ENCODE results near the gene EFNA5.

The EFNA5 gene

GRCh38 chr5:107450531-107450930 lies 220.2 kb downstream of the EFNA5 start:
- TF ChIP-seq CTCF (IDR thresholded peaks at IDR 0.05; ENCODE audit: borderline replicate concordance, insufficient read depth, low read depth, low read length), result no peak
- H3K4me3 ChIP-seq (ENCODE audit: low read depth, low read length), result no peak overlapping the region

GRCh38 chr5:107449369-107449768 lies 221.4 kb downstream of the EFNA5 start:
- H3K4me3 ChIP-seq (ENCODE audit: low read depth, low read length), result no peak overlapping the region
- TF ChIP-seq CTCF (IDR thresholded peaks at IDR 0.05; ENCODE audit: borderline replicate concordance, insufficient read depth, low read depth, low read length), result no peak

- TF ChIP-seq CTCF (IDR thresholded peaks at IDR 0.05; ENCODE audit: borderline replicate concordance, insufficient read depth, low read depth, low read length), result no peak
- no peak overlapping the region for H3K4me3 ChIP-seq (ENCODE audit: low read depth, low read length)
Observed at GRCh38 chr5:107447587-107447986, 223.2 kb downstream of the EFNA5 start.

- no peak for TF ChIP-seq CTCF (IDR thresholded peaks at IDR 0.05; ENCODE audit: borderline replicate concordance, insufficient read depth, low read depth, low read length)
Observed at GRCh38 chr5:107446972-107447371, 223.8 kb downstream of the EFNA5 start.

GRCh38 chr5:107444300-107444699 lies 226.4 kb downstream of the EFNA5 start:
- TF ChIP-seq CTCF (IDR thresholded peaks at IDR 0.05; ENCODE audit: borderline replicate concordance, insufficient read depth, low read depth, low read length), result no peak
- no peak overlapping the region for H3K4me3 ChIP-seq (ENCODE audit: low read depth, low read length)

More at GRCh38 chr5:107446972-107447371, 223.8 kb downstream of the EFNA5 start:
- no peak overlapping the region for H3K4me3 ChIP-seq (ENCODE audit: low read depth, low read length)

- no peak overlapping the region for H3K4me3 ChIP-seq (ENCODE audit: low read depth, low read length)
- no peak for TF ChIP-seq CTCF (IDR thresholded peaks at IDR 0.05; ENCODE audit: borderline replicate concordance, insufficient read depth, low read depth, low read length)
Observed at GRCh38 chr5:107443897-107444296, 226.8 kb downstream of the EFNA5 start.

- TF ChIP-seq CTCF (IDR thresholded peaks at IDR 0.05; ENCODE audit: borderline replicate concordance, insufficient read depth, low read depth, low read length), result no peak
Observed at GRCh38 chr5:107442452-107442851, 228.3 kb downstream of the EFNA5 start.

More at GRCh38 chr5:107442452-107442851, 228.3 kb downstream of the EFNA5 start:
- no peak overlapping the region for H3K4me3 ChIP-seq (ENCODE audit: low read depth, low read length)
